Measurements from ENCODE around the gene ANG.
"Not testable (repeated sequence)": the region's sequence is repeated elsewhere in the genome, so short reads cannot be mapped to it uniquely, and the experiment has no call there.

Gene ANG

GRCh38 chr14:20692116-20692751 lies 3.7 kb downstream of the ANG start:
- H3K4me3 ChIP-seq (ENCODE audit: low read depth, low read length): no peak overlapping the region
- no peak for DNase-seq (ENCODE audit: low read depth)

- no peak overlapping the region for H3K4me3 ChIP-seq (ENCODE audit: low read depth, low read length)
- no peak for DNase-seq (ENCODE audit: low read depth)
Observed at GRCh38 chr14:20696764-20697163, 8.2 kb downstream of the ANG start.

- H3K4me3 ChIP-seq (ENCODE audit: low read depth, low read length): no peak overlapping the region
- DNase-seq (ENCODE audit: low read depth): no peak
Observed at GRCh38 chr14:20697273-20698017, 8.9 kb downstream of the ANG start.

- H3K4me3 ChIP-seq (ENCODE audit: low read depth, low read length): no peak overlapping the region
Observed at GRCh38 chr14:20698018-20698329, 9.4 kb downstream of the ANG start.

GRCh38 chr14:20698934-20699333 lies 10.4 kb downstream of the ANG start:
- no peak overlapping the region for H3K4me3 ChIP-seq (ENCODE audit: low read depth, low read length)
- no peak for DNase-seq (ENCODE audit: low read depth)

More at GRCh38 chr14:20698018-20698329, 9.4 kb downstream of the ANG start:
- no peak for DNase-seq (ENCODE audit: low read depth)

GRCh38 chr14:20699931-20700330 lies 11.4 kb downstream of the ANG start:
- no peak for DNase-seq (ENCODE audit: low read depth)
- H3K4me3 ChIP-seq (ENCODE audit: low read depth, low read length): no peak overlapping the region

- DNase-seq (ENCODE audit: low read depth); H3K4me3 ChIP-seq (ENCODE audit: low read depth, low read length): not testable (repeated sequence)
Observed at GRCh38 chr14:20700965-20701364, 12.4 kb downstream of the ANG start.

GRCh38 chr14:20706657-20707355 lies 18.2 kb downstream of the ANG start:
- no peak overlapping the region for H3K4me3 ChIP-seq (ENCODE audit: low read depth, low read length)
- DNase-seq (ENCODE audit: low read depth): no peak

- no peak for DNase-seq (ENCODE audit: low read depth)
Observed at GRCh38 chr14:20707622-20708021, 19.1 kb downstream of the ANG start.

GRCh38 chr14:20711261-20711660 lies 22.7 kb downstream of the ANG start:
- no peak overlapping the region for H3K4me3 ChIP-seq (ENCODE audit: low read depth, low read length)
- DNase-seq (ENCODE audit: low read depth): no peak

More at GRCh38 chr14:20707622-20708021, 19.1 kb downstream of the ANG start:
- no peak overlapping the region for H3K4me3 ChIP-seq (ENCODE audit: low read depth, low read length)

GRCh38 chr14:20711685-20712084 lies 23.1 kb downstream of the ANG start:
- no peak for DNase-seq (ENCODE audit: low read depth)
- H3K4me3 ChIP-seq (ENCODE audit: low read depth, low read length): no peak overlapping the region

- no peak for DNase-seq (ENCODE audit: low read depth)
Observed at GRCh38 chr14:20712904-20713303, 24.3 kb downstream of the ANG start.

GRCh38 chr14:20714593-20715250 lies 26.2 kb downstream of the ANG start:
- H3K4me3 ChIP-seq (ENCODE audit: low read depth, low read length): no peak overlapping the region
- peak; percentile 60 for DNase-seq (ENCODE audit: low read depth)

More at GRCh38 chr14:20712904-20713303, 24.3 kb downstream of the ANG start:
- H3K4me3 ChIP-seq (ENCODE audit: low read depth, low read length): no peak overlapping the region

GRCh38 chr14:20719777-20720176 lies 31.2 kb downstream of the ANG start:
- no peak for DNase-seq (ENCODE audit: low read depth)
- H3K4me3 ChIP-seq (ENCODE audit: low read depth, low read length): no peak overlapping the region

GRCh38 chr14:20720741-20721140 lies 32.2 kb downstream of the ANG start:
- DNase-seq (ENCODE audit: low read depth): no peak
- no peak overlapping the region for H3K4me3 ChIP-seq (ENCODE audit: low read depth, low read length)

GRCh38 chr14:20722016-20722415 lies 33.5 kb downstream of the ANG start:
- DNase-seq (ENCODE audit: low read depth): no peak
- H3K4me3 ChIP-seq (ENCODE audit: low read depth, low read length): no peak overlapping the region

GRCh38 chr14:20723488-20723887 lies 34.9 kb downstream of the ANG start:
- no peak for DNase-seq (ENCODE audit: low read depth)
- peak overlapping the region; percentile 2 for H3K4me3 ChIP-seq (ENCODE audit: low read depth, low read length)

GRCh38 chr14:20726121-20726520 lies 37.6 kb downstream of the ANG start:
- not testable (repeated sequence) for DNase-seq (ENCODE audit: low read depth); H3K4me3 ChIP-seq (ENCODE audit: low read depth, low read length)

GRCh38 chr14:20726531-20726930 lies 38.0 kb downstream of the ANG start:
- DNase-seq (ENCODE audit: low read depth): no peak

GRCh38 chr14:20730891-20731290 lies 42.3 kb downstream of the ANG start:
- no peak overlapping the region for H3K4me3 ChIP-seq (ENCODE audit: low read depth, low read length)
- DNase-seq (ENCODE audit: low read depth): no peak

More at GRCh38 chr14:20726531-20726930, 38.0 kb downstream of the ANG start:
- H3K4me3 ChIP-seq (ENCODE audit: low read depth, low read length): no peak overlapping the region
